ENCODE data around the gene TMEM54.

TMEM54 gene

DNA sequence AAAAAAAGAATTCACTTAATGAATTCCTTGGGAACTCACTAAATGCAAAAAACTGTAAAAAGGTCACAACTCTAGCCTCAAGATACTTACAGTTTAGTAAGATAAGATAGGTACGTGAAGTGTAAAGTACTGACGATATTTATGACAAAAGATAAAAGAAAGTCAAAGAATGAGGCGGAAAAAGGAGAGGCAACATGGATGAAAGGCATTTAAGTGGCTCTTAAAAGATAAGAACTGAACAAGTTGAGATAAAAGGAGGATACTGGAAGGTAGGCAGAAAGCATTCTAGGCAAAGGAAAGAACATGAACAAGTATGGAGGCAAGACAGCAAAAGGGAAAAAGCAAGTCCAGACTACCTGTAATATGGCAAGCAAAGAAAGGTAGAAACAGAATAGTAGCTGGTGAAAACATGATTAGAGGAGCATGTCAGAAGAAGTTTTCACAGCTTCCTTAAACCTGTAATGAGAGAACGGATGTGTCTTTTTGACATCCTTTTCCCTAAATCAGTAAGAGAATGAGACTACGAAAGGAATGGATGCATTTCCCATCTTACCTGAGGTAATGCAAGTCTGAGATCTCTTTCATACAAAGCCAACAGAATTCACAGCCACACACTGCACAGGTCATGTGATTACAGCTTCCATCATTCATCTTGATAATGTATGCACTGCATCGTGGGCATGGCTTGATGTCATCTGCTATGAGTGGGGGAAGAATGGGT lies 46.6 kb upstream of the TMEM54 start:
- Histone ChIP-seq H3K23ac (ENCODE audit: low read depth, low read length, poor library complexity) (no peak overlapping the region), H3K9ac (ENCODE audit: low read depth, low read length, poor library complexity) (no peak overlapping the region), H2BK120ac (ENCODE audit: low read depth, low read length) (no peak overlapping the region), H3K4me1 (ENCODE audit: control insufficient read depth in 2 of 2, insufficient read depth in 1 of 2, low read depth in 1 of 2, low read length in 2 of 2) (no peaks in the 10 kb centered on the region), H3K14ac (ENCODE audit: low read length) (no peak overlapping the region), H3K27me3 (ENCODE audit: control insufficient read depth in 3 of 3, insufficient read depth in 3 of 3, low read depth in 1 of 3, low read length in 3 of 3) (no peaks in the 10 kb centered on the region), H3K79me1 (ENCODE audit: low read depth, low read length) (peaks cover 2% of the 10 kb centered on the region), H3K18ac (ENCODE audit: low read length) (no peak overlapping the region), H3K9me3 (replicated peaks in 1 of 2; ENCODE audit: control insufficient read depth in 2 of 2, insufficient read depth in 1 of 2, low read depth in 1 of 2, low read length in 2 of 2) (no peaks in the 10 kb centered on the region), H2BK5ac (ENCODE audit: low read length) (no peak overlapping the region), H3K4ac (ENCODE audit: low read length) (no peak overlapping the region), H2AFZ (ENCODE audit: low read length) (no peak overlapping the region), H3K4me3 (ENCODE audit: low read length in 2 of 2) (no peak overlapping the region), H4K8ac (ENCODE audit: low read depth, low read length) (no peak overlapping the region), H3K4me2 (ENCODE audit: insufficient read depth, low read length, poor library complexity, severe bottlenecking) (no peak overlapping the region), H2AK5ac (ENCODE audit: low read depth, low read length) (no peak overlapping the region), H2BK15ac (ENCODE audit: low read length) (no peak overlapping the region), H4K91ac (ENCODE audit: low read depth, low read length, poor library complexity) (no peak overlapping the region), H3K27ac (replicated peaks; ENCODE audit: low read length) (no peak overlapping the region), H2BK12ac (ENCODE audit: low read length) (no peak overlapping the region), H3K36me3 (replicated peaks in 1 of 2; ENCODE audit: control insufficient read depth in 2 of 2, insufficient read depth in 2 of 2, low read length in 2 of 2) (peaks cover 9 to 55% of the 10 kb centered on the region in 2 donors)
- 100% methylated on average over 3 of the region's 6 CpGs; no CpG with 5 or more reads in 1 of the 2 donors for WGBS, 2 donors (ENCODE audit: extremely low coverage in 2 of 2, insufficient read length in 2 of 2, insufficient replicate concordance in 1 of 2)
- no peak for DNase-seq (ENCODE audit: low spot score)

DNA sequence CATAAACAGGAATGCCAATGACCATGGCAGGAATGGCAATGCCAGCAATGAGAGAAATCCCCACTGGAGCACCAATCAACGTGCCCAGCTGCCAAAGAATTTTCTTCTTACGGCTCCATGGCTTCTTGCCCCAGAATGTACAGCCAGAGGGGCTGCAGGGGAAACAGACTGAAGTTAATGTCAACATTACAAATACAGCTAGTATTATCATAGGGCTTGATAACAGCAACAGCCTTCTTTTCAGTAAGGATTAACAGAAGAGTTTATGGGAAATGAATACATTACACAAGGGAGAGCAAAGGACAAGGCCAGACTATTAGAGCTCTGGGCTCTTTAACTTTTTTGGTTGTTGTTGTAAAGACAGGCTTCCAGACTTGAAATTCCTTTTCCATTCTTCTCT lies 45.2 kb upstream of the TMEM54 start:
- no peak overlapping the region for H3K18ac ChIP-seq (ENCODE audit: low read length)
- no peaks in the 10 kb centered on the region for H3K27me3 ChIP-seq (ENCODE audit: control insufficient read depth in 3 of 3, insufficient read depth in 3 of 3, low read depth in 1 of 3, low read length in 3 of 3)
- H3K9me3 ChIP-seq (replicated peaks in 1 of 2; ENCODE audit: control insufficient read depth in 2 of 2, insufficient read depth in 1 of 2, low read depth in 1 of 2, low read length in 2 of 2) = no peaks in the 10 kb centered on the region
- no peak overlapping the region for H3K23ac ChIP-seq (ENCODE audit: low read depth, low read length, poor library complexity)
- H2AFZ ChIP-seq (ENCODE audit: low read length) = no peak overlapping the region
- no peaks in the 10 kb centered on the region for H3K4me1 ChIP-seq (ENCODE audit: control insufficient read depth in 2 of 2, insufficient read depth in 1 of 2, low read depth in 1 of 2, low read length in 2 of 2)
- no peak overlapping the region for H3K4me3 ChIP-seq (ENCODE audit: low read length in 2 of 2)
- H3K9ac ChIP-seq (ENCODE audit: low read depth, low read length, poor library complexity) = no peak overlapping the region
- no peak overlapping the region for H3K14ac ChIP-seq (ENCODE audit: low read length)
- no peak overlapping the region for H2BK15ac ChIP-seq (ENCODE audit: low read length)
- no peak overlapping the region for H2BK5ac ChIP-seq (ENCODE audit: low read length)
- no peak overlapping the region for H4K91ac ChIP-seq (ENCODE audit: low read depth, low read length, poor library complexity)
- no peak overlapping the region for H3K4ac ChIP-seq (ENCODE audit: low read length)
- no peak overlapping the region for H2AK5ac ChIP-seq (ENCODE audit: low read depth, low read length)
- no peak overlapping the region for H4K8ac ChIP-seq (ENCODE audit: low read depth, low read length)
- WGBS, 2 donors (ENCODE audit: extremely low coverage in 2 of 2, insufficient read length in 2 of 2, insufficient replicate concordance in 1 of 2) = no CpG with 5 or more reads among the region's 2 CpGs
- H3K79me1 ChIP-seq (ENCODE audit: low read depth, low read length) = no peaks in the 10 kb centered on the region
- no peak overlapping the region for H2BK12ac ChIP-seq (ENCODE audit: low read length)
- H3K4me2 ChIP-seq (ENCODE audit: insufficient read depth, low read length, poor library complexity, severe bottlenecking) = no peak overlapping the region
- no peak overlapping the region for H3K27ac ChIP-seq (replicated peaks; ENCODE audit: low read length)
- no peak overlapping the region for H2BK120ac ChIP-seq (ENCODE audit: low read depth, low read length)
- H3K36me3 ChIP-seq (replicated peaks in 1 of 2; ENCODE audit: control insufficient read depth in 2 of 2, insufficient read depth in 2 of 2, low read length in 2 of 2) = peaks cover 13 to 69% of the 10 kb centered on the region in 2 donors
- DNase-seq (ENCODE audit: low spot score) = no peak

DNA sequence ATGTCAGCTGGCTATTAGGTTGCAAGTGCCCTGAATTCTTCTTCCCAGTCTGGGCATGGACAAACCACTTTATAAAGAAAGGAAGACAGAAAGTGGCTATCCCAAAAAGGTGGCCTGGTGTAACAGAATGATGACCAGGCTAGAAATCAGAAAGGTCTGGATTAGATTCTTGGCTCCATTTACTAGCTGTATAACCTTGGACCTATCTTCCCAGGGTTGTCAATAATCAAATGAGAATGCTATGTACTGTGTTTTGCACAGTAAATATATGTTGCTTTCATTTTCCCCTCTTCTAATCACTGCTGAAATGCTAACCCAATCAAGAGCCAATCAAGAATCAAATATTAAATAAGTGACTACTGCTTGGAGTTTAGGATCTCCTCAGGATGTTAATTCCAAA lies 43.0 kb upstream of the TMEM54 start:
- no peak overlapping the region for H3K14ac ChIP-seq (ENCODE audit: low read length)
- no peak overlapping the region for H2BK120ac ChIP-seq (ENCODE audit: low read depth, low read length)
- H2AK5ac ChIP-seq (ENCODE audit: low read depth, low read length) = no peak overlapping the region
- H3K4ac ChIP-seq (ENCODE audit: low read length) = no peak overlapping the region
- H3K4me2 ChIP-seq (ENCODE audit: insufficient read depth, low read length, poor library complexity, severe bottlenecking) = no peak overlapping the region
- no peak overlapping the region for H2BK5ac ChIP-seq (ENCODE audit: low read length)
- no peaks in the 10 kb centered on the region for H3K9me3 ChIP-seq (replicated peaks in 1 of 2; ENCODE audit: control insufficient read depth in 2 of 2, insufficient read depth in 1 of 2, low read depth in 1 of 2, low read length in 2 of 2)
- no peak overlapping the region for H4K91ac ChIP-seq (ENCODE audit: low read depth, low read length, poor library complexity)
- no peak overlapping the region for H3K9ac ChIP-seq (ENCODE audit: low read depth, low read length, poor library complexity)
- H2BK15ac ChIP-seq (ENCODE audit: low read length) = no peak overlapping the region
- H4K8ac ChIP-seq (ENCODE audit: low read depth, low read length) = no peak overlapping the region
- H3K27me3 ChIP-seq (ENCODE audit: control insufficient read depth in 3 of 3, insufficient read depth in 3 of 3, low read depth in 1 of 3, low read length in 3 of 3) = no peaks in the 10 kb centered on the region
- H3K36me3 ChIP-seq (replicated peaks in 1 of 2; ENCODE audit: control insufficient read depth in 2 of 2, insufficient read depth in 2 of 2, low read length in 2 of 2) = peaks cover 12 to 90% of the 10 kb centered on the region in 2 donors
- no peak overlapping the region for H3K27ac ChIP-seq (replicated peaks; ENCODE audit: low read length)
- no peak for DNase-seq (ENCODE audit: low spot score)
- no peak overlapping the region for H2AFZ ChIP-seq (ENCODE audit: low read length)
- H3K4me3 ChIP-seq (ENCODE audit: low read length in 2 of 2) = no peak overlapping the region
- no peaks in the 10 kb centered on the region for H3K4me1 ChIP-seq (ENCODE audit: control insufficient read depth in 2 of 2, insufficient read depth in 1 of 2, low read depth in 1 of 2, low read length in 2 of 2)
- H3K23ac ChIP-seq (ENCODE audit: low read depth, low read length, poor library complexity) = no peak overlapping the region
- H3K79me1 ChIP-seq (ENCODE audit: low read depth, low read length) = no peaks in the 10 kb centered on the region
- no peak overlapping the region for H2BK12ac ChIP-seq (ENCODE audit: low read length)
- no peak overlapping the region for H3K18ac ChIP-seq (ENCODE audit: low read length)

DNA sequence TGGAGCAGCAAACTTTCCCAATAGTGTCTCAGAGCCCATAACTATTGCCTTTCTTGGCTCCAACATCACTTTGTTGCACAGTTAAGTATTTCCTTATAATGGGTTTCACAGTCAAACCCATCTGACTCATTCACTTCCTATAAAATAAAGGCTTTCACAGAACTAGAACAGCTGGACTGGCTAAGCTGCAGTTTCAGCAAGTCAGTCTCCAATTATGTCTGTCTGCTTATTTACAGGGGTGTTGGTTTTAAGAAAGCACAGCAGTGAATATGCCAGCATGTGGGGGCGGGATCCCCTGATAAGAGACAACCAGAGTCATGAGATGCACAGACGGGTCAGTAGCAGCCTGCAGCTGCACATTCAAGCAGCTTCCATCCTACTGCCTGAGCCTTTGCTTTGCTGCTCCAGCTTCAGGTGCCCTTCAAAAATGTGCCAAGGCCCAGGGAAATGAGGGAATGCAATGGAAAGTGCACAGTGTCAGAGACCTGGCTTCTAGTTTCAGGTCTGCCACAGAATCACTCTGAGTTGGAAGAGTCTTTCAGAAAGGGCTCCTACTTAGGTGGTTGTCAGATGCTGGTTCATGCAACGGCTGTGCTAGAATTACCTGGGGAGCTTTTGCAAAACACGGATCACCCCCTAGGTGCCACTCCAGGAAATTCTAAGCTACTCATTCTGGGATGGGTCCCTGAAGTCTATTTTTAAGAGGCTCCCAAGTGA lies 38.6 kb upstream of the TMEM54 start:
- no peaks in the 10 kb centered on the region for H3K79me1 ChIP-seq (ENCODE audit: low read depth, low read length)
- H3K36me3 ChIP-seq (replicated peaks in 1 of 2; ENCODE audit: control insufficient read depth in 2 of 2, insufficient read depth in 2 of 2, low read length in 2 of 2) = peaks cover 12 to 93% of the 10 kb centered on the region in 2 donors
- H2BK5ac ChIP-seq (ENCODE audit: low read length) = no peak overlapping the region
- H3K23ac ChIP-seq (ENCODE audit: low read depth, low read length, poor library complexity) = no peak overlapping the region
- H3K27ac ChIP-seq (replicated peaks; ENCODE audit: low read length) = no peak overlapping the region
- no peaks in the 10 kb centered on the region for H3K9me3 ChIP-seq (replicated peaks in 1 of 2; ENCODE audit: control insufficient read depth in 2 of 2, insufficient read depth in 1 of 2, low read depth in 1 of 2, low read length in 2 of 2)
- H3K27me3 ChIP-seq (ENCODE audit: control insufficient read depth in 3 of 3, insufficient read depth in 3 of 3, low read depth in 1 of 3, low read length in 3 of 3) = no peaks in the 10 kb centered on the region
- no peak overlapping the region for H3K14ac ChIP-seq (ENCODE audit: low read length)
- H2BK12ac ChIP-seq (ENCODE audit: low read length) = no peak overlapping the region
- no peak overlapping the region for H3K4me3 ChIP-seq (ENCODE audit: low read length in 2 of 2)
- no CpG with 5 or more reads among the region's 4 CpGs for WGBS, 2 donors (ENCODE audit: extremely low coverage in 2 of 2, insufficient read length in 2 of 2, insufficient replicate concordance in 1 of 2)
- no peak overlapping the region for H4K8ac ChIP-seq (ENCODE audit: low read depth, low read length)
- H2AK5ac ChIP-seq (ENCODE audit: low read depth, low read length) = no peak overlapping the region
- H2BK15ac ChIP-seq (ENCODE audit: low read length) = no peak overlapping the region
- no peak for DNase-seq (ENCODE audit: low spot score)
- no peak overlapping the region for H3K4me2 ChIP-seq (ENCODE audit: insufficient read depth, low read length, poor library complexity, severe bottlenecking)
- H2BK120ac ChIP-seq (ENCODE audit: low read depth, low read length) = no peak overlapping the region
- no peak overlapping the region for H3K9ac ChIP-seq (ENCODE audit: low read depth, low read length, poor library complexity)
- no peak overlapping the region for H4K91ac ChIP-seq (ENCODE audit: low read depth, low read length, poor library complexity)
- H3K18ac ChIP-seq (ENCODE audit: low read length) = no peak overlapping the region
- H3K4me1 ChIP-seq (ENCODE audit: control insufficient read depth in 2 of 2, insufficient read depth in 1 of 2, low read depth in 1 of 2, low read length in 2 of 2) = no peaks in the 10 kb centered on the region
- no peak overlapping the region for H3K4ac ChIP-seq (ENCODE audit: low read length)
- H2AFZ ChIP-seq (ENCODE audit: low read length) = no peak overlapping the region
